ENCODE measurements around the gene WDR35.

The WDR35 gene

DNA sequence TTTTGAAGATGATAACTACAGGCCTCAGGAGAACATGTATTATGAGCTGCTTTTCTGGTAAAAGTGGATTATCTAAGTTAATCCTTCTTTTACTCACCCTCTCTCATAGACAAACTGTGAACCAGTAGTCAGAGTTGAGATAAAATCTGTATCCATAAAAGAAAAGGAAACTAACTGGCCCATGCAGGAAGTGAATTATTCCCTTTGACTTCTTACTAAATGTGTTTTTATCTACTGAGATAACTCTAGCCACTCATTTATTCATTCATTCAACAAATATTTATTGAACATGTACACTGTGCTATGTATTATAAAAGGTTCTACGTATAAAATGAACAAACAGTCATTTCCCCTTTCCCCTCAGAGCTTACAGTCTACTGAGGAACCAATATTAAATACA, 10.0 kb downstream of the WDR35 start:
- no peak for DNase-seq (ENCODE audit: low read depth)
- TF ChIP-seq, protein P1, sequence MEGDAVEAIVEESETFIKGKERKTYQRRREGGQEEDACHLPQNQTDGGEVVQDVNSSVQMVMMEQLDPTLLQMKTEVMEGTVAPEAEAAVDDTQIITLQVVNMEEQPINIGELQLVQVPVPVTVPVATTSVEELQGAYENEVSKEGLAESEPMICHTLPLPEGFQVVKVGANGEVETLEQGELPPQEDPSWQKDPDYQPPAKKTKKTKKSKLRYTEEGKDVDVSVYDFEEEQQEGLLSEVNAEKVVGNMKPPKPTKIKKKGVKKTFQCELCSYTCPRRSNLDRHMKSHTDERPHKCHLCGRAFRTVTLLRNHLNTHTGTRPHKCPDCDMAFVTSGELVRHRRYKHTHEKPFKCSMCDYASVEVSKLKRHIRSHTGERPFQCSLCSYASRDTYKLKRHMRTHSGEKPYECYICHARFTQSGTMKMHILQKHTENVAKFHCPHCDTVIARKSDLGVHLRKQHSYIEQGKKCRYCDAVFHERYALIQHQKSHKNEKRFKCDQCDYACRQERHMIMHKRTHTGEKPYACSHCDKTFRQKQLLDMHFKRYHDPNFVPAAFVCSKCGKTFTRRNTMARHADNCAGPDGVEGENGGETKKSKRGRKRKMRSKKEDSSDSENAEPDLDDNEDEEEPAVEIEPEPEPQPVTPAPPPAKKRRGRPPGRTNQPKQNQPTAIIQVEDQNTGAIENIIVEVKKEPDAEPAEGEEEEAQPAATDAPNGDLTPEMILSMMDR (IDR thresholded peaks at IDR 0.05; ENCODE audit: low read depth, low read length, missing control alignments), result no peak
- H3K4me3 ChIP-seq (ENCODE audit: low read depth, low read length), result no peak overlapping the region

DNA sequence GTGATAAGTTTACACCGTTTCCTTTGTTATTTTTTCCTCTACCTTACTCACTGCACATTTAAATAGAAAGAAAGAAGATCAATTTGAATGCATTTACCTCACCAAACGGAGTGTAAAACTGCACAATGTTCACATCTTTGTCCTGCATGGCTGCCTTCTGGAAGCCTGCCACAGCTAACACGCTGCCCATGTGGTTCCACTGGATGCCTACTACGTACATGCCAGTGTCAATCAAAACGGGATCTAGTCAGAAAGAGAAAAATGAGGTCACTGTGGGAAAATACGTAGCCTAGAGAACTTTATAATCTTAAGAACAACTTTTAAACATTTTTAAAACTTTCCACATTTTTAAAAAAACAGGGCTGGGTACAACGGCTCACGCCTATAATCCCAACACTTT, 16.4 kb downstream of the WDR35 start:
- no peak overlapping the region for H3K4me3 ChIP-seq (ENCODE audit: low read depth, low read length)
- DNase-seq (ENCODE audit: low read depth), result no peak
- TF ChIP-seq, protein P1 (IDR thresholded peaks at IDR 0.05; ENCODE audit: low read depth, low read length, missing control alignments), result no peak

DNA sequence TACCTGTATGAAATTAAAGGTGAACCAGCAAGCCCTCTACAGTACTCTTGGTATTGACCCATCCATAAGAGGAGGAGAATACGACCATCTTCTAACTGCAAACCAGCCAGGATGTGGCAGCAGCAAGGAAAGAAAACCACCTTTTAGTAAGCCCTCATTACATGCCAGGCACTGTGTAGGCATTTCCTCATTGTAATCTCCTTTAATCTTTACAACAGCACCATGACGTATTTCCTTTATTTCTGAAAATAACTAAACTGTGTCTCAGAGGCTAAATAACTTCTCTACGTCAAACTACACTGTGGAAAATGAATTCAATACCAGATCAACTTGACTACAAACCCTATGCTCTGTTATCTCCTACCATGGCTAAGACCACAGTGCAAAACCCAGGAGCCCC, 18.2 kb downstream of the WDR35 start:
- TF ChIP-seq, protein P1 (IDR thresholded peaks at IDR 0.05; ENCODE audit: low read depth, low read length, missing control alignments), result no peak
- DNase-seq (ENCODE audit: low read depth), result no peak
- H3K4me3 ChIP-seq (ENCODE audit: low read depth, low read length), result no peak overlapping the region

DNA sequence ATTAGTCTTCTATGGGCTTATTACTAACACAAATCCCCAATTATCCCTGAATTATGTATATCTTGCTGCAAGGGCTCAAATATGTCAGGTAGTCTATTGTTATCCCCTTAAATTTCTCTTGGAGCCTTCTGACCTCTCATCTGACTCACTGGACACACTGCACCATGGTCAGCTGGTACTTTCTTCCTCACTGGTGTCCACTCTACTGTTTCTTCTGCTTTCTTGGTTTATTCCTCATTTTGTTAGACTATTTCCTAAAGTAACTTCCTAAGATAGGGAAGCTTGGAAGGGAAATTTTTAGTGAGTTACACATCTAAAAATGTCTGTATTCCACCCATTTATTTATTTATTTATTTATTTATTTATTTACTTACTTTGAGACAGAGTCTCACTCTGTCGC, 26.5 kb downstream of the WDR35 start:
- TF ChIP-seq, protein P1 (IDR thresholded peaks at IDR 0.05; ENCODE audit: low read depth, low read length, missing control alignments), result no peak
- no peak overlapping the region for H3K4me3 ChIP-seq (ENCODE audit: low read depth, low read length)
- DNase-seq (ENCODE audit: low read depth), result no peak

DNA sequence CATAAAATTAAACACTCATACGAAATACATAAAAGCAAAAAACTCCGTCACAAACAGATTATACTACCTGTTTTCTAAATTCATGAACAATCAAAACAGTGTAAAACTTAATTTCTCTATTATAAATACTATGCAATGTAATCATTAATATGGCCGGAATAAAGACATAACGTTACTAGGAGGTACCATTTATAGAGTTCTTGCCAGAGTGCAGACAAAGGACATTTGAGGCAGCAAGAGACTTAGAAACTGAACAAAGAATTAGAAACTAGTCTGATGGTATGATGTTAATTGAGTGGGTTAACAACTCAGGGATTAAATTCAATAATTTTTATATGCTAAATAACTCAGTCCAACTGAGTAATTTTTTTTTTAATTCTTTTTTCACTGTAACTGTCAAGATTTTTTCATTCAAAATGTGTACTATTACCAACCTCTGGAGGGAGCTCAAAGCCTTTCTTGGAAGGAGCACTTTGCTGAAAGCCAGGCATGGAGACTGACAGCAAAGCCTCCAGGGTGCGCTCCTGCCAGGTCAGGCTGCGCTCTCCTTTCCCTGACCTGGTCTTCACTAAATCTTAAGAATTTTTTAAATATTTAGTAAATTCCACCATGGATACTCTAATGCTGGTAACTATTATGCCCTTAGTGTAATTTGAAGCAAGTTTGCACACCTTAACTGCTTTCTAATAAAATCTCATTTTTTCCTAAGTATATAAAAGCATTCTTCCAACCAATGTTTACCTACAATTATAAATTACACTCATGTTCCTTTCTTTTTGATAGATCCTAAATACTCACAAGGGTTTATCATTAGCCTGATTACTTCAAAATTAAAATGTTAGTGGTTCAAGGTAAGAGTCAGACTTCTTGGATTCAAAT, 34.1 kb downstream of the WDR35 start:
- no peak overlapping the region for H3K4me3 ChIP-seq (ENCODE audit: low read depth, low read length)
- TF ChIP-seq, protein P1 (IDR thresholded peaks at IDR 0.05; ENCODE audit: low read depth, low read length, missing control alignments), result peak; percentile 73
- peak; percentile 26 for DNase-seq (ENCODE audit: low read depth)

DNA sequence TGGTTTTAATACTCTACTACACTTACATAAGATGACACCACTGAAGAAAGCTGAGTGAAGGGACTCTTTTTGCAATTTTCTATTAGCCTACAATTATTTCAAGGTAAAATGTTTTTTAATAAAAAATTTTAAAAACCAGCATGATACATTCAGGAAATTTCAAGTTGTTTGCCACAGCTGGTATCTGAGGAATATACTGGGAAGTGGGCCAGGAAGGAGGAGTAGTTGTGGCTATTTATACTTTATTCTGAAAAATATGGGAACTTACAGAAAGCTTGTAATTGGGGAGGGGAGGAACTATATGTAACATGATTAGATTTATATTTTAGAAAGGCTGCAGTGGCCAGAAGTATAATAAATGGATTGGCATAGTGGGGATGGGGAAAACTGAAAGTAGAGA, 40.8 kb downstream of the WDR35 start:
- H3K4me3 ChIP-seq (ENCODE audit: low read depth, low read length), result no peak overlapping the region
- TF ChIP-seq, protein P1 (IDR thresholded peaks at IDR 0.05; ENCODE audit: low read depth, low read length, missing control alignments), result no peak
- DNase-seq (ENCODE audit: low read depth), result no peak
